ENCODE results near the gene PDGFD. TPM values are rescaled to one million over a fixed set of nuclear protein-coding genes. Genes with fewer than 3 reads are reported as not detected.

The PDGFD gene
- total and polyA plus RNA-seq, 2 donors (not counting 3 experiments of a cell fraction or from before 2014, with no cell fraction given), result 6.3 to 13.1 TPM

GRCh38 chr11:104005234-104005855, 158.6 kb downstream of the PDGFD start:
- TF ChIP-seq, protein P1, sequence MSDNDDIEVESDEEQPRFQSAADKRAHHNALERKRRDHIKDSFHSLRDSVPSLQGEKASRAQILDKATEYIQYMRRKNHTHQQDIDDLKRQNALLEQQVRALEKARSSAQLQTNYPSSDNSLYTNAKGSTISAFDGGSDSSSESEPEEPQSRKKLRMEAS (IDR thresholded peaks at IDR 0.05; ENCODE audit: insufficient read depth, insufficient read length), result no peak
- no peak for TF ChIP-seq FOS (IDR thresholded peaks at IDR 0.05; ENCODE audit: borderline replicate concordance, insufficient read depth, low read length)
- TF ChIP-seq POLR2AphosphoS5 (IDR thresholded peaks at IDR 0.05; ENCODE audit: insufficient read depth, low read depth, low read length), result no peak
- TF ChIP-seq EZH2 (IDR thresholded peaks at IDR 0.05; ENCODE audit: borderline replicate concordance, low read depth, low read length, severe bottlenecking), result no peak
- no peak for TF ChIP-seq CTCF (IDR thresholded peaks at IDR 0.05; ENCODE audit: extremely low read depth in 1 of 2, insufficient read depth in 1 of 2, low read depth in 1 of 2, low read length in 2 of 2)
- no peak for TF ChIP-seq JUN (IDR thresholded peaks at IDR 0.05; ENCODE audit: borderline replicate concordance, insufficient read depth, insufficient read length, low read depth)
- TF ChIP-seq GATA2 (IDR thresholded peaks at IDR 0.05; ENCODE audit: insufficient read depth, insufficient read length, low read depth, low read length), result no peak
- no peak for TF ChIP-seq MYC (IDR thresholded peaks at IDR 0.05; ENCODE audit: low read depth, low read length)
- TF ChIP-seq POLR2A (IDR thresholded peaks at IDR 0.05; ENCODE audit: low read depth, low read length), result no peak
- DNase-seq (ENCODE audit: low read depth, low spot score), result no peak

More at GRCh38 chr11:104005234-104005855, 158.6 kb downstream of the PDGFD start:
- Histone ChIP-seq H3K27ac (ENCODE audit: insufficient read depth, low read depth, low read length) (no peak overlapping the region), H3K4me1 (ENCODE audit: control insufficient read depth, extremely low read depth, insufficient read depth, low read length) (no peaks in the 10 kb centered on the region), H3K27me3 (ENCODE audit: control insufficient read depth in 2 of 2, insufficient read depth in 2 of 2, low read length in 2 of 2) (no peaks in the 10 kb centered on the region), H3K9me3 (replicated peaks; ENCODE audit: control insufficient read depth, insufficient read depth, low read length) (no peaks in the 10 kb centered on the region), H4K20me1 (replicated peaks; ENCODE audit: control insufficient read depth, extremely low read depth, insufficient read depth, low read length) (no peaks in the 10 kb centered on the region), H3K4me2 (ENCODE audit: insufficient read depth, low read length) (no peak overlapping the region), H3K9me1 (replicated peaks; ENCODE audit: control insufficient read depth, extremely low read depth, insufficient read depth, low read length) (no peaks in the 10 kb centered on the region), H3K79me2 (ENCODE audit: control insufficient read depth, insufficient read depth, low read length) (no peaks in the 10 kb centered on the region), H2AFZ (ENCODE audit: low read depth, low read length) (no peak overlapping the region), H3K4me3 (replicated peaks in 1 of 3; ENCODE audit: insufficient read depth in 1 of 3, low read depth in 1 of 3, low read length in 3 of 3) (no peak overlapping the region), H3K36me3 (ENCODE audit: control insufficient read depth in 2 of 2, extremely low read depth in 1 of 2, insufficient read depth in 2 of 2, low read length in 2 of 2) (no peaks in the 10 kb centered on the region), H3K9ac (replicated peaks; ENCODE audit: extremely low read depth, insufficient read depth, low read length) (no peak overlapping the region)
- no peak for FAIRE-seq
- intact Hi-C loops (cut with micrococcal nuclease) (no loop called here), dilution Hi-C loops (cut with MboI; ENCODE audit: extremely low pct_ligation_motif_present, low sequenced_read_pairs) (no loop called here)
- ChIA-PET POLR2A (no interaction called here), CTCF (no interaction called here)
- BruUV-seq (replicated peaks), result no TSS peak

Measured in endothelial cell of umbilical vein (primary cell).